ENCODE measurements around the gene PCSK2. TPM values are rescaled to one million over a fixed set of nuclear protein-coding genes. Genes with fewer than 3 reads are reported as not detected.

Gene PCSK2
- total RNA-seq, 4 donors from 2014 or later: under 0.01 to 0.18 (median 0.18) TPM; not detected in 1

DNA sequence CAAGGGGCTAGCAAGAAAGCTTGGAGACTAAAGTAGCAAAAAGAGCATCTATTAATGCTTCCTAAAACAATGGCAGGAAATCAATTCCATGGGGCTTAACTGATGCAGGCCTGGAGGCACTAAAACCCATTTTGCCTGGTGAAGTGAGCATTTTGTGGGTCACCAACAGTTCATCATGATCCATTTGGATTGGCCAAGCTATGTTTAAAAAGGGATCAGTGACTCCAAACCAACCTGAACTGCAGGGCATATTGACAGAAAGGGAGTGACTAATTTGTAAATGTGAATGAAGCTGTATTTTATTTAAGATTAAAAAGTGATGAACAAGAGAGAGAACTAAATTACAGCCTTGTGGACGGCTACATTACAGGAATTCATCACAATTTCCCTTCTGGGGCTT, 132.0 kb downstream of the PCSK2 start:
- Histone ChIP-seq H3K36me3 (no peaks in the 10 kb centered on the region), H3K4me3 (no peak overlapping the region), H3K27me3 (no peaks in the 10 kb centered on the region), H3K4me1 (peaks cover 0 to 18% (median 0%) of the 10 kb centered on the region in 3 donors), H3K27ac (no peak overlapping the region), H3K9me3 (no peaks in the 10 kb centered on the region)
- 14 to 17% methylated on average over 1 of the region's 1 CpG for WGBS, 2 donors
- TF ChIP-seq POLR2A (IDR thresholded peaks at IDR 0.05): no peak
- TF ChIP-seq, protein P1, sequence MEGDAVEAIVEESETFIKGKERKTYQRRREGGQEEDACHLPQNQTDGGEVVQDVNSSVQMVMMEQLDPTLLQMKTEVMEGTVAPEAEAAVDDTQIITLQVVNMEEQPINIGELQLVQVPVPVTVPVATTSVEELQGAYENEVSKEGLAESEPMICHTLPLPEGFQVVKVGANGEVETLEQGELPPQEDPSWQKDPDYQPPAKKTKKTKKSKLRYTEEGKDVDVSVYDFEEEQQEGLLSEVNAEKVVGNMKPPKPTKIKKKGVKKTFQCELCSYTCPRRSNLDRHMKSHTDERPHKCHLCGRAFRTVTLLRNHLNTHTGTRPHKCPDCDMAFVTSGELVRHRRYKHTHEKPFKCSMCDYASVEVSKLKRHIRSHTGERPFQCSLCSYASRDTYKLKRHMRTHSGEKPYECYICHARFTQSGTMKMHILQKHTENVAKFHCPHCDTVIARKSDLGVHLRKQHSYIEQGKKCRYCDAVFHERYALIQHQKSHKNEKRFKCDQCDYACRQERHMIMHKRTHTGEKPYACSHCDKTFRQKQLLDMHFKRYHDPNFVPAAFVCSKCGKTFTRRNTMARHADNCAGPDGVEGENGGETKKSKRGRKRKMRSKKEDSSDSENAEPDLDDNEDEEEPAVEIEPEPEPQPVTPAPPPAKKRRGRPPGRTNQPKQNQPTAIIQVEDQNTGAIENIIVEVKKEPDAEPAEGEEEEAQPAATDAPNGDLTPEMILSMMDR (IDR thresholded peaks at IDR 0.05): no peak
- DNase-seq: no peak
- intact Hi-C loops (cut with DNase I): no loop called here

DNA sequence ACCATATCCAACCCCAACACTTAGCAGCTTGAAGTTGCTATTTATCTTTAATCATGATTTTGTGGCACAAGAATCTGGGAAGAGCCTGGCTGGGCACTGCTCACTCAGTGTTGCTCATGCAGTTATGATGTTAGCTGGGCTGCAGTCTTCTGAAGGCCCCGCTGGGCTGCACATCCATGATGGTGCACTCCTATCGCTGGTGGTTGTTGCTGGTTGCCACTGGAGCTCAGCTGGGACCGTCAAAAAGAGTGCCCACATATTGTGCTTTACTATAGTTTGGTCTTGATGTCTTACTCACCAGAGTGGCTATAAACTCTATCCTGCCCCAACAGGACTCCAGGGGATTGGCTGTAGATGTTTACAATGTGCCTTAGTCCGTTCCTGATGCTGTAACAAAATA, 137.8 kb downstream of the PCSK2 start:
- no peak for TF ChIP-seq POLR2A (IDR thresholded peaks at IDR 0.05)
- TF ChIP-seq, protein P1 (IDR thresholded peaks at IDR 0.05): no peak
- no peak for DNase-seq
- H3K9me3 ChIP-seq: no peaks in the 10 kb centered on the region
- no peak overlapping the region for H3K27ac ChIP-seq
- 83 to 89% methylated on average over 3 to 4 of the region's 4 CpGs for WGBS, 2 donors
- no peaks in the 10 kb centered on the region for H3K36me3 ChIP-seq
- H3K27me3 ChIP-seq: no peaks in the 10 kb centered on the region
- intact Hi-C loops (cut with DNase I): no loop called here
- H3K4me3 ChIP-seq: no peak overlapping the region
- H3K4me1 ChIP-seq: peaks cover 0 to 14% (median 0%) of the 10 kb centered on the region in 3 donors

DNA sequence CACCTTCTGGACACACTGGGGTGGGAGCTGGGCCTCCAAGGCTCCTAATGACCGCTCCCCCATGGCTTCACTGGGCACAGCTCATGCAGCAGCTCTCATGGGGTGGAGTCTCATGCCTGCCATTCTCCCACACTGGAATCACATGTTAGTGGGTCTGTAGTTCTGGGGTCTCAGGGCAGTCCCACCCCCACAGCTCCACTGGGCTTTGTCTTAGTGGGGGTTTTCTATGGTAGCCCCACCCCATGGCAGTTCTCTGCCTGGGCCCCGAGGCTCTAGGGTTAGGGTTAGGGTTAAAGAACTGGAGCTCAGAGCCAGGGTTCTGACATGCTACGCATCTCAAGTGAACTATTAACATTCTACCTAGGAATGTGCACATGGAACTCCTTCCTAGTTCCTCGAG, 139.0 kb downstream of the PCSK2 start:
- Histone ChIP-seq H3K4me1 (peaks cover 0 to 13% (median 0%) of the 10 kb centered on the region in 3 donors), H3K27ac (no peak overlapping the region), H3K27me3 (peaks cover 0 to 5% (median 0%) of the 10 kb centered on the region in 4 donors), H3K36me3 (no peaks in the 10 kb centered on the region), H3K4me3 (no peak overlapping the region), H3K9me3 (no peaks in the 10 kb centered on the region)
- intact Hi-C loops (cut with DNase I): no loop called here
- DNase-seq: no peak
- TF ChIP-seq, protein P1 (IDR thresholded peaks at IDR 0.05): no peak
- no peak for TF ChIP-seq POLR2A (IDR thresholded peaks at IDR 0.05)
- 85 to 100% methylated on average over 2 to 4 of the region's 4 CpGs for WGBS, 2 donors

DNA sequence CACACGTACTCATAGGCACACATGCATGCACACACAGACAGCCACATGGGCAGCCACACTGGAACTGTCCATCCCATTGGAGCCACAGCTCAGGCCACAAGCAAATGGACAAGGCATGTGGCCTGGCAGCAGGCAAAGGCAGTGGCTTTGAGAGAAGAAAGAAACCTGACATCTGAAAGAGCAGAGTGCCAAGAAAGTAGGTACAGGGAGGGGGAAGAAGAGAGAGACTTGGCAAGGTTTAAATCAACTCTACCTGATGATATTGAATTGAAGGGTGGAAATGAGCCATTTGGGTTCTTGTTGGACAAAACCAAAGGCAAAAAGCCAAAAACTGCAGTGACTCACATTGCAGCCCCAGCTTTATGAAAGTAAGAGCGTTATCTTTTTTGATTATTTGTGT, 142.7 kb downstream of the PCSK2 start:
- Histone ChIP-seq H3K4me3 (no peak overlapping the region), H3K27ac (no peak overlapping the region), H3K27me3 (peaks cover 0 to 5% (median 0%) of the 10 kb centered on the region in 4 donors), H3K4me1 (peaks cover 0 to 13% (median 0%) of the 10 kb centered on the region in 3 donors), H3K9me3 (no peaks in the 10 kb centered on the region), H3K36me3 (no peaks in the 10 kb centered on the region)
- 51 to 55% methylated on average over 2 of the region's 2 CpGs for WGBS, 2 donors
- TF ChIP-seq, protein P1 (IDR thresholded peaks at IDR 0.05): no peak
- no peak for TF ChIP-seq POLR2A (IDR thresholded peaks at IDR 0.05)
- DNase-seq: no peak
- intact Hi-C loops (cut with DNase I): no loop called here

DNA sequence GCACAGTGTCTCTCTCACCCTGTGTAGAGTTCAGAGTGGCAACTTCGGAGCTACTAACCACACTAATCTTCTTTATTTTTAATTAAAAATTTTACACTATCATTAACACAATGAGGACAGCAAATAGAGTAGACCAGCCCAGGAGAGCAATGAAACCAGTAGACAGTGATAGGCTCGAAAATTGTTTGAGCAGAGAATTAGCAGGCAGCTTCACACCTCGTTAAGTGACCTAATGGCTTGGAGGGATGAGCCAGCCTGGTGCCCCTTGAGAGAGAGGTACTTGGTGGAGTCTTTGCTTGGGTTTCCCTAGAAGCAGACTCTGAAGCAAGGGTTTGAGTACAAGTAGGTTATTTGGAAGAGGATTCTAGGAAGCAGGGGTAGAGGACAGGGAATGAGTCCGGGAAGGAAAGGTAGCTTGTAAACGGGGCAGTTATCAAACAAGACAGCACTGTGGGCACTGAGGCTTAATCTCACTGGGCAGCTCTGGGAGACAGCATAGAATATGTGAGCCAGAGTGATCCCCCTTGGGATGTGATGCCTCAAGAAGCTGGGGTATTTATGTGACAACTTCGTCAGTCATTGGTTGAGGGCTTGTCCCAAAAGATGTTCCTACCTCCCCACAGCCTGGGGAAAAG, 146.1 kb downstream of the PCSK2 start:
- H3K27ac ChIP-seq: no peak overlapping the region
- TF ChIP-seq, protein P1 (IDR thresholded peaks at IDR 0.05): no peak
- no peak for TF ChIP-seq POLR2A (IDR thresholded peaks at IDR 0.05)
- 55 to 59% methylated on average over 6 of the region's 6 CpGs for WGBS, 2 donors
- no peaks in the 10 kb centered on the region for H3K36me3 ChIP-seq
- peaks cover 0 to 5% (median 0%) of the 10 kb centered on the region in 4 donors for H3K27me3 ChIP-seq
- intact Hi-C loops (cut with DNase I): no loop called here
- H3K4me1 ChIP-seq: peaks cover 0 to 13% (median 0%) of the 10 kb centered on the region in 3 donors
- DNase-seq: no peak
- no peaks in the 10 kb centered on the region for H3K9me3 ChIP-seq
- no peak overlapping the region for H3K4me3 ChIP-seq

Measured in esophagus squamous epithelium (tissue), 5 donors.